GM12878 (cell line): ENCODE results near the gene XRCC6. TPM values are rescaled to one million over a fixed set of nuclear protein-coding genes. Genes with fewer than 3 reads are reported as not detected.
A peak's percentile ranks its signal among the peaks of the same experiment; 100 is the strongest.

Source experiments
- CBX5 ChIP-seq: sonication (generic); IDR thresholded peaks from 2 replicates; pipeline ENCODE4 v1.6.1; 2016; ENCODE audit warnings: low read depth, moderate library complexity, mild to moderate bottlenecking, inconsistent platforms
- CREB1 ChIP-seq: IDR thresholded peaks from 2 replicates; pipeline ENCODE4 v1.6.1; 2012; ENCODE audit warnings: low read depth, mild to moderate bottlenecking, inconsistent platforms
- CTCF ChIP-seq, 3 experiments: IDR thresholded peaks in 2 of 3; conservative IDR thresholded peaks in 1 of 3; 2 replicates each; pipeline ENCODE4 v1.5.1; 2011; ENCODE audit warnings: low read depth in 3 of 3, low read length in 3 of 3, mild to moderate bottlenecking in 3 of 3, control low read depth in 2 of 3, moderate library complexity in 2 of 3, inconsistent platforms in 1 of 3, mixed read lengths in 1 of 3; ENCODE audit not compliant: control insufficient read depth in 2 of 3, insufficient read depth in 1 of 3; ENCODE audit errors: extremely low read depth in 1 of 3
- E2F4 ChIP-seq: IDR thresholded peaks from 2 replicates; pipeline ENCODE4 v1.6.1; 2012; ENCODE audit warnings: low read depth, low read length, improper control_type of control experiment
- GABPA ChIP-seq: IDR thresholded peaks from 2 replicates; pipeline ENCODE4 v1.6.1; 2014; ENCODE audit warnings: antibody characterized with exemption, low read depth, mild to moderate bottlenecking, inconsistent platforms
- HDAC6 ChIP-seq: fragments of 200-600 bp; sonication (generic); IDR thresholded peaks from one replicate; pipeline ENCODE4 v1.8.0; 2017; ENCODE audit warnings: antibody characterized with exemption; ENCODE audit not compliant: unreplicated experiment
- IKZF1 ChIP-seq: fragments of 450-650 bp; conservative IDR thresholded peaks from 2 replicates; pipeline ENCODE4 v1.6.1; 2017; ENCODE audit warnings: antibody characterized with exemption, mild to moderate bottlenecking
- MLLT1 ChIP-seq: fragments of 450-650 bp; IDR thresholded peaks from 2 replicates; pipeline ENCODE4 v1.6.1; 2016; ENCODE audit warnings: mild to moderate bottlenecking
- MXI1 ChIP-seq: fragments of 150-350 bp; IDR thresholded peaks from 2 replicates; pipeline ENCODE4 v1.6.1; 2011; ENCODE audit warnings: low read depth, mild to moderate bottlenecking, inconsistent platforms, low read length, improper control_type of control experiment
- NBN ChIP-seq: fragments of 450-650 bp; IDR thresholded peaks from 2 replicates; pipeline ENCODE4 v1.6.1; 2016
- NKRF ChIP-seq: fragments of 450-650 bp; conservative IDR thresholded peaks from 2 replicates; pipeline ENCODE4 v1.6.1; 2017; ENCODE audit warnings: mild to moderate bottlenecking, moderate library complexity
- NR2C1 ChIP-seq: fragments of 450-650 bp; IDR thresholded peaks from 2 replicates; pipeline ENCODE4 v1.6.1; 2017; ENCODE audit warnings: antibody characterized with exemption, mild to moderate bottlenecking, moderate library complexity
- SIN3A ChIP-seq: IDR thresholded peaks from 2 replicates; pipeline ENCODE4 v1.6.1; 2012; ENCODE audit warnings: low read depth, low read length, improper control_type of control experiment
- SREBF2 ChIP-seq: IDR thresholded peaks from 2 replicates; pipeline ENCODE4 v1.6.1; 2012; ENCODE audit warnings: mild to moderate bottlenecking, low read length
- SRF ChIP-seq, 2 experiments: IDR thresholded peaks; 2 replicates each; pipeline ENCODE4 v1.6.1; 2011; ENCODE audit warnings: low read depth in 2 of 2, low read length in 2 of 2, mild to moderate bottlenecking in 1 of 2, moderate library complexity in 1 of 2
- YBX1 ChIP-seq: fragments of 450-650 bp; IDR thresholded peaks from 2 replicates; pipeline ENCODE4 v1.6.1; 2016; ENCODE audit warnings: antibody characterized with exemption
- ZNF687 ChIP-seq: fragments of 450-650 bp; IDR thresholded peaks from 2 replicates; pipeline ENCODE4 v1.6.1; 2017; ENCODE audit warnings: mild to moderate bottlenecking, moderate library complexity
- polyA plus RNA-seq, 11 experiments: library from polyadenylated mRNA; depleted of rRNA in 4 of 11; unstranded in 6 of 11; stranded (reverse) in 5 of 11; fragments of >200 nt; fragmentation: Nextera tagmentation in 4 of 11; fragmentation: Illumina TruSeq in 1 of 11; extraction: Ambion mirVana in 4 of 11; extraction: Trizol in 1 of 11; gene quantifications; 1 replicate in 1 of 11; 2 replicates in 10 of 11; pipeline versions ENCODE4 v1.2.1 to v1.2.3, GENCODE V29; 2011 to 2016; ENCODE audit warnings: inconsistent platforms in 2 of 11, missing spikeins in 2 of 11, low read depth in 1 of 11
- total RNA-seq, 4 experiments: library from RNA; depleted of rRNA in 3 of 4; stranded (reverse); fragments of >200 nt in 3 of 4; fragmentation: Illumina TruSeq in 1 of 4; extraction: Trizol in 1 of 4; gene quantifications; 2 replicates each; pipeline versions ENCODE4 v1.2.1 to v1.2.3, GENCODE V29; 2013 to 2021

Gene XRCC6
- total and polyA plus RNA-seq, 10 of the 15 experiments (the other 5 are each of a cell fraction or from before 2014, with no cell fraction given): 186 to 718 (median 348) TPM

GRCh38 chr22:41682033-41682807 lies 61.1 kb downstream of the XRCC6 start (continued):
- peak; percentile 54 for TF ChIP-seq ZNF687
- peak; percentile 97 for TF ChIP-seq CREB1
- TF ChIP-seq IKZF1: 0 out of 2 replicates have a peak, but pooled peaks have one; percentile 31
- no peak for TF ChIP-seq HDAC6
- 0 out of 4 replicates have a peak, but pooled peaks of 1 of the 2 experiments have one; percentile 13 for TF ChIP-seq SRF (IDR thresholded peaks at IDR 0.05; ENCODE audit: low read depth in 2 of 2, low read length in 2 of 2)
- peak; percentile 91 for TF ChIP-seq GABPA
- TF ChIP-seq NKRF: peak; percentile 61; the same call in 1 of the 2 replicates
- TF ChIP-seq YBX1: no peak
- TF ChIP-seq MLLT1: peak; percentile 28; the same call in 1 of the 2 replicates
- peak; percentile 71; the same call in 1 of the 2 replicates for TF ChIP-seq MXI1
- TF ChIP-seq NBN: peak; percentile 55; the same call in 1 of the 2 replicates
- 0 out of 2 replicates have a peak, but pooled peaks have one; percentile 47 for TF ChIP-seq SREBF2
- no peak for TF ChIP-seq NR2C1
- no peak for TF ChIP-seq CBX5
- no peak for TF ChIP-seq E2F4
- TF ChIP-seq CTCF (IDR thresholded peaks at IDR 0.05 in 2 of 3, conservative IDR thresholded peaks at IDR 0.05 in 1 of 3; ENCODE audit: control insufficient read depth in 2 of 3, extremely low read depth in 1 of 3, insufficient read depth in 1 of 3, low read depth in 3 of 3, low read length in 3 of 3): no peak
- TF ChIP-seq SIN3A: peak; percentile 76; the same call in 1 of the 2 replicates
